Epidermal melanocyte (primary cell): ENCODE data around the gene ISYNA1.
"Not testable (repeated sequence)": the region's sequence is repeated elsewhere in the genome, so short reads cannot be mapped to it uniquely, and the experiment has no call there.

Source experiments
- DNase-seq: peaks from one replicate; pipeline ENCODE4 v3.0.0; 2011; ENCODE audit warnings: low spot score; ENCODE audit not compliant: insufficient read length

ISYNA1 gene

DNA sequence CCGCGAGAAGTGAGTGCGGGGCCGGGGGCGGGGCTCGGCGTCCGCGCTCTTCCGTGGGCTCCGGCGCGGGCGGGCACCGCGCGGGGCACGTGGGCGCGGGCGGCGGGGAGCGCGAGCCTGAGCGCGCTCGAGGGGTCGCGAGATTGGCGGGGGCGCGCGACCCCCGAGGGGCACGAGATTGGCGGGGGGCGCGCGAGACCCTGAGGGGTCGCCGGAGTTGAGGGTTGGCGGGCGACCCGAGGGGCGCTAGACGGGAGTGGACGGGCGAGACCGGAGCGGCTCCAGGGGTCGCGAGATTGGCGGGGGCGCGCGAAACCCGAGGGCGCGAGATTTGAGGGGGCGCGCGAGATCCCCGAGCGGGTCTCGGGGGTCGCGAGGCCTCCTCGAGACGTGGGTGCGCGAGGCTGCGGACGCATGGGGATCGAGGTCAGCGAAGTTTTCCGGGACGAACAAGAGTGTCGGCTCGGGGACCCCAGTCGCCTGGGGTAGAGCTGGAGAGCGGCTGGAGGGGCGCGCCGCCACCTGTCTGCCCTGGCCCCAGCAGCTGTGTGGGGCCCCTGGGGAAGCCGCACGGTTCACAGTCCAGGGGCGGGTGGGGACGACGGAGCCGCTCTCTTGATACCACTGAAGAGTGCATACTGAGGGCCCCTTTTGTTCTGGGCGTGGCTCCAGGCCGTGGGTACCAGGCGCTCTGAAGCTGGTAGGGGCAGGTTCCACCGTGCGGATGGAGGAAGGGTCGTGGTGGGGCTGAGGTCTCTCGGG lies 18.1 kb downstream of the ISYNA1 start:
- DNase-seq: no peak

DNA sequence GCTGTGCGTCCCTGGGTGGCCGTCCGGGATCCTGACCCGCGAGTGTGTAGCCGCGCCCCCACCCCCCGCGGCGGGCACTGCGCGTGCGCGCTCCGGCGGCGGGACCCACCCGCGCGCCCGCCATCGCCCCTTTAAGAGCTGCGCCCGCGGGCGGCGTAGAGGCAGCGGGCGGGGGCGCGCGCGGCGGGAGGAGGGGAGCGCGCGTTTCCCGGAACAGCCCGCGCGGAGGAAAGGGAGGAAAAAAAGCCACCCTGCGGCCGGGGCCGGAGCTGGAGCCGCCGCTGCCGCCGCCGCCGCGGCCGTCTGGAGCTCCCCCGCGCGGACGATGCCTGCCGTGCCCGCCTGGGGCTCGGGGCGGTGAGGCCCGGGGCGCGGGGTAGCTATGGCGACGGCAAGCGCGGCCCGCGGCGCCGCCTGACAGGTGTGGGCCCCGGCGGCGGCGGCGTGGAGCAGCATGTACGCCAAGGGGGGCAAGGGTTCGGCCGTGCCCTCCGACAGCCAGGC lies 18.7 kb downstream of the ISYNA1 start, which contains the start of gene SSBP4:
Gene SSBP4, plus strand, starts transcription at position 204 of the 504 bp plus-strand sequence. Its CDS starts 251 bp downstream, at position 455.
- peak; percentile 84 for DNase-seq

DNA sequence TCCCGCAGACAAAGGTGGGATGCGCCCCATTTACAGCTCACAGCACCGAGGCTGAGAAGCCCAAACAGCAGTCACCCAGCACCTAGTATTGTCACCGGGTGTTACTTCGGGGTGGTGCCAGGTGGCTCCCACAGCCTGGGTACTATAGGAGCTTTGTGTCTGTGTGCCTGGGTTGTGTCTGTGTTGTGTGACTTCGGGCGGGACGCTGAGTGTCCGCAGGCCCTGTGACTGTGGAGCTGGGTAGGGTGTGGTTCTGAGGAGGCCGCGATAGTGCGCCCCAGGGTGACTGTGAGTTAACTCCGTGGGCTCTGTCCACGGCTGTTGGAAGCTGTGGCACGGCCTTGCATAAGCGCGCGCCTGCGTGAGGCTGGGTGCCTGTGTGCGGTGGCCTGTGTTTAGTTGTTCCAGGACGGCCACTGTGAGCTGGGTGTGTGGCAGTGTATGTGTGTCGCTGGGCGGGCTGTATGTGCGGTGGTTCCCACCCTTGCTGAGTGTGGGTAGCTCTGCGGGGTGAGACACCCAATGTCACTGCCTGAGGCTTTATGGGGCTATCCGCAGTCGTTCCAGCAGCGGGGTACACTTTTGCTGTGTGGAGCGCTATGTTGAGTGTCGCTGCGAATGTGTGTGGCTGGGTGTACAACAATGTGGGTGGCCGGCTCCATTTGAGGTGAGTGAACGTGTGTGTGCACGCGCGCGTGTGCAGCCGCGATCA lies 19.3 kb downstream of the ISYNA1 start:
- no peak for DNase-seq

DNA sequence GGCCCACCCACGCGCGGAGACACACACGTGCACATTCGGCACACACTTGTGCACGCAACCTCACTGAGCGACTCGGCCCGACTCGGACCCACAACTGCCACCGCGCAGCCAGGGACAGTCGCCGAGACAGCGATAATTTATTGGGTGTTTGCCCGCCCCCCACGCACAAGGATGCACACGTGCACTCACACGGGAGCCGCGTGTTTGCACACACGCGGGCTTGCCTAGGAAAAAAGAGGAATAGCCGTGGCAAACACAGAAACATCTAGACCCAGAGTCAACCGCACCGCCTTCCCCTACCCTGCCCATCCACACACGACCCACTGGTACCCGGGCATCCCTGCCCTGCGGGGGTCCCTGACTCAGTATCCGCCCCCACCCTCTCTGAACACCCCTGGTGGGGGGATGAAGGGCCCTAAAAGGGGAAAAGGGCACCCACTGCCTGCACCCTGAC lies 19.9 kb downstream of the ISYNA1 start:
- no peak for DNase-seq

DNA sequence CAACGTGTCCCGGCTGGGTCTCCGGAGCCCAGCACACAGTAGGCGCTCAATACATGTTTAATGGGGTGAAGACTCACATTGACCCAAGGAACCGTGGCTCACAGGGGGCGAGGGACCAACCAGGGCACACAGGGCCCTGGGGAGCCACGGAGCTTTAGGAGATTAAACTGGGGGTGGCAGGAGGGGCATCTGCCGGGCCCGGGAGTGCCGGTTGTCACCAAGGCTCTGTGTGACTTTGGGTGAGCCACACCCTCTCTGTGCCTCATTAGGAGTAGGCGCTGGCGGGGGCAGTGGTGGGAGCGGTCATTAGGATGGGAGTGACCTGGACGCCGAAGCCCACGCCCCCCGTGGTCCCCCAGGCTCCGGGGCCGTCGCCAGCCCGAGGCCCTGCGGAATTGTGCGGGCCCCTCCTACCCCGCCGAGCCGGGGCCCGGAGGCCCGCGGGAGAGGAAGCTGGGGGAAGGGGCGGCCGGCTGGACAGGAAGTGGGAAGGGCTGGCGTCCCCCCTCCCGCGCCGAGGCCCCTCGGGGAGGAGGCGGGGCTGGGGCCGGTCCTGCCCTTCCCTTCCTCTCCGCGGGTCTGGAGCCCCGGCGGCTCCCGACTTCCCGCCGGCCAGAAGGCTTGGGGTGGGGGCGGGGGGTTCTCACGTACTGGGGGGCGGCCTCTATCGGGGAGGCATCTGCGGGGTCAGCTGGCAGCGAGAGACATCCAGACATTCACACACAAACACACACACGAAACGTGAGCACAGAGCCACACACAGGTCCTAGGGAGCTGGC lies 20.5 kb downstream of the ISYNA1 start:
- DNase-seq: peak; percentile 85

DNA sequence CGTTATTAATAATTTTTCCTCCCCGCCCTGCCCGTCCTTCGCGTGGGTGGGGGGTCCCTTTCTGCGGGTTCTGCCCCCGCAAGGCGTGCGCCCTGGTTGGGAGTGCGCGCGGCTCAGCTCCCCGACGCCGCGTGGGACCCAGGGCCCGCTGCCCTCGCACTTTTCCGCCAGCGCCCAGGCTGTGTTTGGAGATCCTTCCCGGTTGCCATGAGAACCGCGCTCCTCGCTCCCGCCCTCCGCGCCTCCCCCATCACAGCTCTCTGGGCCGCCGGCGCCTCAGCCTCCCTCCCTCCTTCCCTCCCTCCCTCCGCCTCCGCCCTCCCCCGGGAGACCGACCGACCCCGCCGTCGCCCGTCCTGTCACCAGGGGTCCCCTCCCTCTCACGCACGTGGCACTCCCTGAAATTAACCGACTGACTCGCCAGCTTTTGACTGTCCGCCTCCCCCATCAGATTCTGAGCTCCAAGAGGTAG lies 21.1 kb downstream of the ISYNA1 start:
- DNase-seq: peak; percentile 92

DNA sequence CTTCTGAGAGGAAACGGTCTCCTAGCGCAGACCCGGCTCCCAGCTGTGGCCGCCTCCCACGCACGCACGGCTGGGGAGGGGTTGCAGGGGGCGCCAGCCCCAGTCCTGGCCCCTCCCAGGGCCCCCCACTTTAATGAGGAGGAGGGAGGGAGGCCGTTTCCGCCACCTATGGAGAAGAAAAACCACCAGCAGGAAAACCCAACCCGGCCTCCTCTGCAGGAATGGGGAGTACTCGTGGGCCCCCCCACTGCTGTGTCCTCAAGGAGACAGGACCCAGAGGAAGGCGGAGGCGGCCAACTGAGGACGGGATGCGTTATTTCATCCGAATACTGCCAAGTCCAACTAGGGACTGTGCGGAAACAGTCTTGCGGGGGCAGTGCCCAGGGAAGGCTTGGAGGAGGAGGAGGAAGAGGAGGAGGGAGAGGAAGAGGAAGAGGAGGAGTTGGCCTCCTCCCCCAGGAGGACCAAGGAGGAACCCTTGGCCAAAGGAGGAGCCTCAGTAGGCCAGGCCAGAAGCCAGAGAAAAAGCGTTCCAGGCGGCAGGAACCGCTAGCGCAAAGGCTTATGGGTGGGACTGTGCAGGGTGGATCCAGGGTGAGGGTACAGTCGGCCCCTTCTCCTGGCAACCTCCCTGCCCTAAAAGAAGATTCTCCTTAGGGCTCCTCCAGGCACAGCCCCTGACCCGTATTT lies 22.6 kb downstream of the ISYNA1 start:
- DNase-seq: no peak

DNA sequence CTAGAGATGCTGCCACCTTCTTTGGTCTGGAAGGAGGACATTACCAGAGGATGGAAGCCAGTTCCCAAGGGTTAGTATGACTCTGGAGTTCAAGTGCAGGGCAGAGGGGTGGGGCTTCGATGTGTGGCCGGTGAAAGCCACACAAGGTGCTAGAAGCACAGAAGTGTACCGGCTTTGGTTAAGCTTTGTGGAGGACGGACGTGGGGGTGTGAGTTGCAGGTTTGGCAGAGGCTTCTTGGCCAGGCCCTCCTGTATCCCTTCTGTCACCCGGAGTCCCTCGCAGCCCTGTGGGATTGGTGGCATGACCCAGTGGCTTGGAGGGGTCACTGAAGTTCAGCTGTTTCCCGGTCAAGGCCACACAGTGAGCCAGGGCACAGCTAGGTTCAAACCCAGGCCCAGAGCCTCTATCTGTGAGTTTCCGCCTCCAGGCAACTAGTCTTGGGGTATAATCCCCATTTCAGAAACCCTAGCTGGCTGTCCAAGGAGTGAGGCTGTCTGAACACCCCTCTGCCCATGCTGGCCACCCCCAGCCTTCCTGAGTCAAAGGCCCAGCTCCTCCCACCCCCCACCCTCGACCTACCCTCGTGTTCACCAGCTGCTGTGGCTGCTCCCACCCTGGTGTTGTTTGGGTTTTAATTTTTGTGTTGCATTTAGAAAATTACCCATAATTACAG lies 23.3 kb downstream of the ISYNA1 start:
- DNase-seq: no peak

DNA sequence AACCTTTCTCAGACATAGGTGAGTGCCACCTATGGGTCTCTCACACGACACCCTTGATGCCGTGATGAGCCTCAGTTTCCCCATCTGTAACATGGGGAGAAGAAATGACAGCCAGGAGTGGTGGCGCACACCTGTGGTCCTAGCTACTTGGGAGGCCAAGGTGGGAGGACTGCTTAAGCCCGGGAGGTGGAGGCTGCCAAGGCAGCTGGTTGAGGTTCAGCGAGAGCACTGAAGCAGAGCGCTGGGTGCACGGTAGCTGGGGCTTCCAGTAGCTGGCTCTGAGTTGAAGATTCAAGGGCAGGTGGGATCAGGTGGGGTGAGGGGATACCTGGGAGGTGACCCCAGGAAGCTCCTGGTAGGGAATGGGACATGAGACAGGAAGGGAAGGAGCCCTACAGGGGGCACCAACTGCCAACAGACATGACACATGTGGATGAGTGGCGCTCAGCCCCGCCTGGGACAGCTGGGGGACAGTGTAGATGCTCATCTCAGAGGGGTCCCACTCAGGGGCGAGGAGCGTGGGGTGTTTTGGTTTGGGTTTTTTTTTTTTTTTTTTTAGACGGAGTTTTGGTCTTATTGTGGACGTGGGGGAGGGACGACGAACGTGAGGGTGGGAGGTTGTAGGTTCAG lies 25.2 kb downstream of the ISYNA1 start:
- DNase-seq: no peak

DNA sequence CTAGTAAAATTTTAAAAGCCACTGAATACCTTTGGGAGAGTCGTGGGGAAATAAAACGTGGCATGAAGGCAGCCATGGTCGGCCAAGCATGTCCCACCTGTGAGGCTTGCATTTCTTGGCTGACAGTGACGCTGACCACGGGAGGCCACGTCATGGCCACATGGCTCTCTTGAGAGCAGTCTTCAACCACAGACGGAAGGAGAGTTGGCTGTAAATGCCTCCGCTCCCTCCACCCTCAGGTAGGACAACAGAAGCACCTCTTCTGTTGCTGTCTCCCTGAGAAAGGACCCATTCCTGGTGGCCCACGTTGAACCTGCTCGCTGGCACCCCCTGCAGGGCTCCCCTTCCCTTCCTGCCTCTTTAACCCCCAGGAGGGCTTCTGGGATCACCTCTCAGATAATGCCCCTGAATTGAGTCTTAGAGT lies 29.9 kb downstream of the ISYNA1 start:
- no peak for DNase-seq

DNA sequence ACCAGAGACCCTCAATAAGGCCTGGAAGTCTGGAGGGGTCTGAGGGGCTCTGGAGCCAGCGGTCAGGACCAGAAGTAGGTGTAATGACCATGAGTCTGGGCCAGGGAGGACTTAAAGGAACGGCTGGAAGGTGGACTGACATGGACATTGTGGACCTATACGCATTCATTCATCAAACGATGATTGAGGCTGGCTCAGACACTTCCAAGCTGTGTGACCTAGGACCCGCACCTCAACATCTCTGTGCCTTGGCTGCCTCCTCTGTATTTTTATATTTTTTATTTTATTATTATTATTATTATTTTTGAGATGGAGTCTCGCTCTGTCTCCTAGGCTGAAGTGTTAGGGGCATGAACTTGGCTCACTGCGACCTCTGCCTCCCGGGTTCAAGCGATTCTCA lies 31.2 kb downstream of the ISYNA1 start:
- DNase-seq: no peak

DNA sequence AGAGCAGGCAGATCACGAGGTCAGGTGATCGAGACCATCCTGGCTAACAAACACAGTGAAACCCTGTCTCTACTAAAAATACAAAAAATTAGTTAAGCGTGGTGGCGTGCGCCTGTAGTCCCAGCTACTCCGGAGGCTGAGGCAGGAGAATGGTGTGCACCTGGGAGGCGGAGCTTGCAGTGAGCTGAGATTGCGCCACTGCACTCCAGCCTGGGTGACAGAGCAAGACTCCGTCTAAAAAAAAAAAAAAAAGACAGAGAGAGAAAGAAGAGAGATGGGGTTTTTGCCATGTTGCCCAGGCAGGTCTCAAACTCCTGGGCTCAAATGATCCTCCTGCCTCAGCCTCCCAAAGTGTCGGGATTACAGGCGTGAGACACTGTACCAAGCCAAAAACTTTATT lies 32.2 kb downstream of the ISYNA1 start:
- DNase-seq: not testable (repeated sequence)

DNA sequence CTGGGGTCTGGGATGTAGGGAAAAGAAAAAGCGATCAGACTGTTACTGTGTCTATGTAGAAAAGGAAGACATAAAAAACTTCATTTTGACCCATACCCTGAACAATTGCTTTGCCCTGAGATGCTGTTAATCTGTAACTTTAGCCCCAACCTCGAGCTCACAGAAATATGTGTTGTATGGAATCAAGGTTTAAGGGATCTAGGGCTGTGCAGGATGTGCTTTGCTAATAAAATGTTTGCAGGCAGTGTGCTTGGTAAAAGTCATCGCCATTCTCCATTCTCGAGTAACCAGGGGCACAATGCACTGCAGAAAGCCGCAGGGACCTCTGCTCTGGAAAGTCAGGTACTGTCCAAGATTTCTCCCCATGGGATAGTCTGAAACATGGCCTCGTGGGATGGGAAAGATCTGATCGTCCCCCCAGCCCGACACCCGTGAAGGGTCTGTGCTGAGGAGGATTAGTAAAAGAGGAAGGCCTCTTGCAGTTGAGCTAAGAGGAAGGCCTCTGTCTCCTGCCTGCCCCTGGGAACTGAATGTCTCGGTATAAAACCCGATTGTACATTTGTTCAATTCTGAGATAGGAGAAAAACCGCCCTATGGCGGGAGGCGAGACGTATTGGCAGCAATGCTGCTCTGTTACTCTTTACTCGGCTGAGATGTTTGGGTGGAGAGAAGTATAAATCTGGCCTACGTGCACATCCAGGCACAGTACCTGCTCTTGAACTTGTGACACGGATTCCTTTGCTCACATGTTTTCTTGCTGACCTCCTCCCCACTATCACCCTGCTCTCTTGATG lies 35.3 kb downstream of the ISYNA1 start:
- not testable (repeated sequence) for DNase-seq

DNA sequence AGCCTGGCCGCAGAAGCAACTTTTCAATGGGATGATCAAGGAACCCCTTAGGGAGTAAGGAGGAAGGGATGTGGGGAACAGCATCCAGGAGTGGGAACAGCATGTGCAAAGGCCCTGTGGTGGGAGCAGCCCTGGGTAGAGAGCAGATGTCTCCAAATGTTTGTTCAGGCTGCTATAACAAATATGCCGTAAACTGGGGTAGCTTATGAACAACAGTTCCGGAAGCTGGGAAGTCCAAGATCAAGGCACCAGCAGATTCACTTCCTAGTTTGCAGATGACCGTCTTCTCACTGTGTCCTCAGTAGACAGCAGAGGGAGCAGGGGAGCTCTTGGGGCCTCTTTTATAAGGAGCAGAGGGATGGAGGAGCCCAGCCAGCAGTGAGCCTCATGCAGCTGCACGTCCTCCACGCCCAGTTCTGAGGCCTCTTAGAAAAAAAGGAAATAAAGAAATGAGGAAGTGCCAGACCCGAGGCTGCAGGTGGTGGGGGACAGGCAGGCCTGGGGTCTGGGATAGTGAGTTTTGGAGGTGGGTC lies 36.3 kb downstream of the ISYNA1 start:
- DNase-seq: no peak

DNA sequence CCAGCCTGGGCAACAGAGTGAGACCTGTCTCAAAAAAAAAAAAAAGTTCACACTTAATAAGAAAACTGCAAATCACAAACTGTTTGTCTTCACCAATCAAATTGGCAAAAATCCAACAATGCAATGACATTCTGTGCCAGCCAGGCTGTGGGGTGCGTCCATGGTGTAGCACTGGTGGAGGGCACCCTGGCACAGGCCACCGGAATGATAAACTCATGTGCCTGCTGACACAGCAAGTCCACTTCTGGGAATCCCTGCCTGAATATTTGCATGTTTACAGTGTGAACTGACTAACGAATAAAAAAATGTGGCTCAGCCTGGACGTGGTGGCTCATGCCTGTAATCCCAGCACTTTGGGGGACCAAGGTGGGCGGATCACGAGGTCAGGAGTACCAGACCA lies 38.9 kb downstream of the ISYNA1 start:
- DNase-seq: no peak

DNA sequence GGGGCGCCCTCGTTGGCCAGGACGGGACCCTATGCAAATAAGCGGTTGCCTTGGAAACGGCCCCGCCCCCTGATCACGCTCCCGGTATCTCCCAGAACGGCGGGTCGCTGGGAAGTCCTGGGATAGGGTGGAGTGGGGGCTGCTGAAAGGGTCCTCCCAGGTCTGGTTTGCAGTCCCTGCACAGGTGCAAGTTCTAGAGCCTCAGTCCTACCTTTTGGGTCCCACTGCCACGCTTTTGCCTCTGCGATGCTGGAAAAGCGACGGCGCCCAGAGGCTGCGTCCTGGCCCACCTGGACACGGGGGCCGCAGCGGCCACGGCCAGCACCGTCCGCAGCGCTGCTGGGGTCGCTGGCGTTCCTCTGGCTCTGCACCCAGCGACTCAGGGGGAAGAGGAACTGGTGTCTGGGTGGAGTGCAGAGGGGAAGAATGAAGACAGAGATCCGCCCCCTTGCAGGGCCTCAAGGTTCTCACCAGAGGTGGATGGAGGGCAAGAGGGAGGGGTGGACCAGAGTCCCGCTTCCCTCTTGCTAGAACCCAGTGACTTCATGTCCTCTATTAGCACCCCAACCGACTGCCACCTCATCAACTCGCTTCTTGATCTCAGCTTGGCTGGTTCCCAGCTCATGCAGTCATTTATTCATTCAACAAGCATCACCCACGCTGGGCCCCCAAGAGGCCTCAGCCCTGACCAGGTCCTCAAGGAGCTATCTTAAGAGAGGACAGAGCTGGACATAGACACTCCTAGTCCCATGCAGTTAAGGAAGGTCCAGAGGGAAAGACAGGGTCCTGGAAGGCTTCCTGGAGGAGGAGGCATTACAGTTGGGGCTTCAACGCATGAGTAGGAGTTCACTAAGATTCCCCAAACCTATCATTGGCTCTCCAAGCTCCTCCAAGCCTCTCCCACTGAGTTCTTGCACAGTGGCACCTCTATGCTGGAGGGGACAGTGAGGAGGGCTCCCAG lies 40.4 kb downstream of the ISYNA1 start, which contains the start of gene LRRC25:
Gene LRRC25, minus strand, starts transcription at position 381 of the 961 bp plus-strand sequence. CDS start 659 bp downstream, outside the sequence.
- no peak for DNase-seq

DNA sequence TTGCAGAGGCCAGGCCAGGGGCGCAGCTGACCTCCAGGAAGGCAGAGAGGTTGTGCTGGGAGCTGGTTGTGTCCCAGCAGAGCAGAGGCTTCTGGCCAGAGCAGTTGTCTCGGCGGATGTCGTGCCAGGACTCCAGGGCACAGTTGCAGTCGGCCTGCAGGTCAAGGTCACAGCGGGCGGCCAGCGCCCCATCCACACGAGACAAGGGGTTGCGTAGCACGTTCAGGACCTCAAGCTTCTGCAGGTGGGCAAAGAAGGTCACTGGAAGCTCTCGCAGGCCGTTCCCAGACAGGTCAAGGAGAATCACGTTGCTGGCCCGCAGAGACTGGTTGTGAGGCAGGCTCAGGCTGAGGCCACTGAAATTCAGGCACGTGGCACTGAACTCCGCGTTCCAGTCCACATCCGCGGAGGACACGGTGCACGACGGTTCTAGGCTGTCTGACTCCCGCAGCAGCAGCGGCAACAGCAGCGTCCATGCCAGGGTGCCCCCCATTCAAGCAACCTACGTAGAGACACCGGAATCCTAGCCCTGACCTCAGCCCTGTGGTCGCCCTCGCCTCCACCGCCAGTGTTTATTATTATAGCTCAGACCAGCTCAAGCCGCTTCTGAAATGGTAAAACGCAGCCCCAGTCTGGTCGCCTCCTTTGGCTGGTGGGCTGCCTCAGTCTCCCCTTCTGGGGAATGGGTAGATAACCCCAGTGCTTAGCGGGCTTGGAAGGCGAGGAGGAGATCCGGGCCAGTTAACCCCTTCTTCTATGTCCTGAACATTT lies 41.3 kb downstream of the ISYNA1 start:
- no peak for DNase-seq
